Neural cell (in vitro differentiated cells): Measurements from ENCODE around the gene TMEM167A. TPM values are rescaled to one million over a fixed set of nuclear protein-coding genes. Genes with fewer than 3 reads are reported as not detected.
A peak's percentile ranks its signal among the peaks of the same experiment; 100 is the strongest.

Experiments used
- H2AFZ ChIP-seq: fragments of 200-600, 300-800 bp; sonication (generic), shearing (Covaris generic); 2 replicates; pipeline ENCODE4 v1.6.0; 2014; ENCODE audit warnings: low read depth, mild to moderate bottlenecking, antibody characterized with exemption, low read length, moderate library complexity
- H3F3A ChIP-seq: fragments of 200-600 bp; shearing (Covaris generic); 2 replicates; pipeline ENCODE4 v1.6.1; 2016; ENCODE audit warnings: mild to moderate bottlenecking, moderate library complexity, mixed read lengths, antibody characterized with exemption, low read length; ENCODE audit not compliant: insufficient read depth, poor library complexity, severe bottlenecking
- H3K27ac ChIP-seq: fragments of 200-600, 300-800 bp; sonication (generic), shearing (Covaris generic); 2 replicates; pipeline ENCODE4 v1.5.1; 2014; ENCODE audit warnings: mild to moderate bottlenecking, low read length, moderate library complexity
- H3K27me3 ChIP-seq: fragments of 300-800, 200-600 bp; sonication (generic), shearing (Covaris generic); 2 replicates; pipeline ENCODE4 v1.6.0; 2014; ENCODE audit warnings: mild to moderate bottlenecking, low read depth, low read length, moderate library complexity; ENCODE audit not compliant: insufficient read depth
- H3K36me3 ChIP-seq: fragments of 300-800, 200-600 bp; sonication (generic), shearing (Covaris generic); 2 replicates; pipeline ENCODE4 v1.5.1; 2014; ENCODE audit warnings: mild to moderate bottlenecking, antibody characterized with exemption, low read length, moderate library complexity; ENCODE audit not compliant: insufficient read depth
- H3K4me2 ChIP-seq: fragments of 300-800, 200-600 bp; sonication (generic), shearing (Covaris generic); 2 replicates; pipeline ENCODE4 v1.6.0; 2014; ENCODE audit warnings: mild to moderate bottlenecking, low read length
- H3K4me3 ChIP-seq: fragments of 300-800, 200-600 bp; sonication (generic), shearing (Covaris generic); 2 replicates; pipeline ENCODE4 v1.5.1; 2014; ENCODE audit warnings: mild to moderate bottlenecking, low read length, moderate library complexity
- H3K79me2 ChIP-seq: fragments of 200-600 bp; shearing (Covaris generic); replicated peaks from 2 replicates; pipeline ENCODE4 v1.6.0; 2014; ENCODE audit warnings: mild to moderate bottlenecking, low read length, moderate library complexity; ENCODE audit not compliant: insufficient read depth
- H3K9ac ChIP-seq: fragments of 300-800, 200-600 bp; sonication (generic), shearing (Covaris generic); 2 replicates; pipeline ENCODE4 v1.6.1; 2016; ENCODE audit warnings: mild to moderate bottlenecking, low read length, mixed read lengths
- H3K9me2 ChIP-seq: fragments of 200-600 bp; shearing (Covaris generic); 2 replicates; pipeline ENCODE4 v1.6.1; 2016; ENCODE audit warnings: mild to moderate bottlenecking, low read length, mixed read lengths; ENCODE audit not compliant: insufficient read depth
- H3K9me3 ChIP-seq: fragments of 200-600, 300-800 bp; sonication (generic), shearing (Covaris generic); 2 replicates; pipeline ENCODE4 v1.6.1; 2016; ENCODE audit warnings: mild to moderate bottlenecking, mixed run types, low read length, moderate library complexity, mixed read lengths
- H4K20me1 ChIP-seq: fragments of 200-600 bp; shearing (Covaris generic); 2 replicates; pipeline ENCODE4 v1.6.1; 2016; ENCODE audit warnings: mild to moderate bottlenecking, mixed run types; ENCODE audit not compliant: insufficient read depth
- CTCF ChIP-seq: fragments of 450-650 bp; IDR thresholded peaks from 2 replicates; pipeline ENCODE4 v1.5.1; 2014; ENCODE audit warnings: antibody characterized with exemption, mild to moderate bottlenecking, moderate library complexity; ENCODE audit not compliant: poor library complexity, severe bottlenecking
- EP300 ChIP-seq: fragments of 450-650 bp; conservative IDR thresholded peaks from 2 replicates; pipeline ENCODE4 v1.6.1; 2014; ENCODE audit warnings: antibody characterized with exemption, mild to moderate bottlenecking, moderate library complexity; ENCODE audit not compliant: poor library complexity, severe bottlenecking
- EZH2 ChIP-seq: fragments of 200-600, 300-800 bp; shearing (Covaris generic), sonication (generic); IDR thresholded peaks from 2 replicates; pipeline ENCODE4 v1.6.1; 2014; ENCODE audit warnings: antibody characterized with exemption, low read length, borderline replicate concordance, mild to moderate bottlenecking; ENCODE audit not compliant: insufficient read depth, poor library complexity, severe bottlenecking
- MXI1 ChIP-seq: fragments of 450-650 bp; conservative IDR thresholded peaks from 2 replicates; pipeline ENCODE4 v1.6.1; 2014; ENCODE audit warnings: antibody characterized with exemption, mild to moderate bottlenecking; ENCODE audit not compliant: poor library complexity, severe bottlenecking
- POLR2AphosphoS5 ChIP-seq: IDR thresholded peaks from 2 replicates; pipeline ENCODE4 v1.6.1; 2012
- RAD21 ChIP-seq: fragments of 450-650 bp; conservative IDR thresholded peaks from 2 replicates; pipeline ENCODE4 v1.6.1; 2014; ENCODE audit warnings: antibody characterized with exemption, mild to moderate bottlenecking, moderate library complexity
- REST ChIP-seq: IDR thresholded peaks from 2 replicates; pipeline ENCODE4 v1.6.1; 2012; ENCODE audit warnings: borderline replicate concordance
- SMC3 ChIP-seq: fragments of 450-650 bp; conservative IDR thresholded peaks from 2 replicates; pipeline ENCODE4 v1.6.1; 2014; ENCODE audit warnings: antibody characterized with exemption, mild to moderate bottlenecking, moderate library complexity; ENCODE audit not compliant: poor library complexity
- TAF1 ChIP-seq: IDR thresholded peaks from 2 replicates; pipeline ENCODE4 v1.6.1; 2012; ENCODE audit warnings: low read depth
- polyA plus RNA-seq: library from polyadenylated mRNA; depleted of rRNA; stranded (reverse); fragments of >200 nt; gene quantifications from 2 replicates; pipeline ENCODE4 v1.2.3, GENCODE V29; 2014

The TMEM167A gene
- polyA plus RNA-seq, 1 donor from 2014 or later, result 436 TPM

- peak overlapping the region; percentile 61 for H3K9ac ChIP-seq
- TF ChIP-seq SMC3, result no peak
- no peak for TF ChIP-seq POLR2AphosphoS5
- TF ChIP-seq CTCF, result no peak
- no peak for TF ChIP-seq RAD21
- no peak for TF ChIP-seq MXI1
- no peak for TF ChIP-seq REST
- no peak for TF ChIP-seq EP300
- TF ChIP-seq EZH2, result no peak
- no peak for TF ChIP-seq TAF1
- no peak overlapping the region for H3K4me3 ChIP-seq
- H2AFZ ChIP-seq, result no peak overlapping the region
- no peaks in the 10 kb centered on the region for H3K27me3 ChIP-seq
- H3K9me3 ChIP-seq, result no peaks in the 10 kb centered on the region
- H3K27ac ChIP-seq, result peak overlapping the region; percentile 95
- peaks cover 2% of the 10 kb centered on the region for H3K79me2 ChIP-seq
- H3K36me3 ChIP-seq, result no peaks in the 10 kb centered on the region
- H3F3A ChIP-seq, result peaks cover 19% of the 10 kb centered on the region
- H4K20me1 ChIP-seq, result no peaks in the 10 kb centered on the region
- H3K4me2 ChIP-seq, result peak overlapping the region; percentile 22
- no peaks in the 10 kb centered on the region for H3K9me2 ChIP-seq
Measured at GRCh38 chr5:83036991-83037575, 40.1 kb downstream of the TMEM167A start.

GRCh38 chr5:83035373-83036100 lies 41.7 kb downstream of the TMEM167A start:
- Histone ChIP-seq H3K27me3 (no peaks in the 10 kb centered on the region), H3K9me2 (no peaks in the 10 kb centered on the region), H4K20me1 (no peaks in the 10 kb centered on the region), H3K36me3 (no peaks in the 10 kb centered on the region), H3K4me2 (peak overlapping the region; percentile 4), H3K27ac (peak overlapping the region; percentile 95), H3K79me2 (peaks cover 5% of the 10 kb centered on the region), H3K4me3 (peak overlapping the region; percentile 32), H3K9me3 (no peaks in the 10 kb centered on the region), H2AFZ (no peak overlapping the region), H3K9ac (peak overlapping the region; percentile 61), H3F3A (peaks cover 19% of the 10 kb centered on the region)
- TF ChIP-seq REST (no peak), POLR2AphosphoS5 (no peak), EP300 (no peak), SMC3 (no peak), TAF1 (no peak), CTCF (no peak), RAD21 (no peak), EZH2 (no peak), MXI1 (no peak)
